ENCODE data around the gene ERG28.

DNA sequence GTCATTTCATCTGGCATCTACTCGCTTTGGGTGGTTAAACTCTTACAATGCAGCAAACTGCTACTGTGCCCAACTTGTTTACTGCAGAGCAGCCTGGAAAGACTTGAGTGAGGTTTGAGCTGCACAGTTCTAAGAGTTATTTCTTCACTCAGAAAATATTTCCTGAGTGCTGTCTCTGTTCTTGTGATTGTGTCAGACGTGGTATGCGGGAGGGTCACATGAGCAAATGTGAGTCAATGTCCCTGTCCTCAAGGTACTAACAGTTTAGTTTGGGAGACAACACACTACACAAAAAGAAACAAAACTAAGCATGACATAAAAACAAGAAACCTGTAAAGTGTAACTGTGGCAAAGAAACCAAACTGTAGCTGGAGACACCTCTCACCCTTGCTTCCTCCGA, 49.8 kb downstream of the ERG28 start:
- TF ChIP-seq RAD21 (CRISPR knock-in tag; IDR thresholded peaks at IDR 0.05) (no peak), NFIC (IDR thresholded peaks at IDR 0.05; ENCODE audit: low read length) (no peak), NR2C2 (CRISPR knock-in tag; IDR thresholded peaks at IDR 0.05; ENCODE audit: borderline replicate concordance) (no peak)
- TF ChIP-seq, protein P1, sequence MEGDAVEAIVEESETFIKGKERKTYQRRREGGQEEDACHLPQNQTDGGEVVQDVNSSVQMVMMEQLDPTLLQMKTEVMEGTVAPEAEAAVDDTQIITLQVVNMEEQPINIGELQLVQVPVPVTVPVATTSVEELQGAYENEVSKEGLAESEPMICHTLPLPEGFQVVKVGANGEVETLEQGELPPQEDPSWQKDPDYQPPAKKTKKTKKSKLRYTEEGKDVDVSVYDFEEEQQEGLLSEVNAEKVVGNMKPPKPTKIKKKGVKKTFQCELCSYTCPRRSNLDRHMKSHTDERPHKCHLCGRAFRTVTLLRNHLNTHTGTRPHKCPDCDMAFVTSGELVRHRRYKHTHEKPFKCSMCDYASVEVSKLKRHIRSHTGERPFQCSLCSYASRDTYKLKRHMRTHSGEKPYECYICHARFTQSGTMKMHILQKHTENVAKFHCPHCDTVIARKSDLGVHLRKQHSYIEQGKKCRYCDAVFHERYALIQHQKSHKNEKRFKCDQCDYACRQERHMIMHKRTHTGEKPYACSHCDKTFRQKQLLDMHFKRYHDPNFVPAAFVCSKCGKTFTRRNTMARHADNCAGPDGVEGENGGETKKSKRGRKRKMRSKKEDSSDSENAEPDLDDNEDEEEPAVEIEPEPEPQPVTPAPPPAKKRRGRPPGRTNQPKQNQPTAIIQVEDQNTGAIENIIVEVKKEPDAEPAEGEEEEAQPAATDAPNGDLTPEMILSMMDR (CRISPR knock-in tag; IDR thresholded peaks at IDR 0.05): no peak

Data from HepG2 (cell line).